Measurements from ENCODE around the gene MAD1L1.
"Not testable (repeated sequence)": the region's sequence is repeated elsewhere in the genome, so short reads cannot be mapped to it uniquely, and the experiment has no call there.

DNA sequence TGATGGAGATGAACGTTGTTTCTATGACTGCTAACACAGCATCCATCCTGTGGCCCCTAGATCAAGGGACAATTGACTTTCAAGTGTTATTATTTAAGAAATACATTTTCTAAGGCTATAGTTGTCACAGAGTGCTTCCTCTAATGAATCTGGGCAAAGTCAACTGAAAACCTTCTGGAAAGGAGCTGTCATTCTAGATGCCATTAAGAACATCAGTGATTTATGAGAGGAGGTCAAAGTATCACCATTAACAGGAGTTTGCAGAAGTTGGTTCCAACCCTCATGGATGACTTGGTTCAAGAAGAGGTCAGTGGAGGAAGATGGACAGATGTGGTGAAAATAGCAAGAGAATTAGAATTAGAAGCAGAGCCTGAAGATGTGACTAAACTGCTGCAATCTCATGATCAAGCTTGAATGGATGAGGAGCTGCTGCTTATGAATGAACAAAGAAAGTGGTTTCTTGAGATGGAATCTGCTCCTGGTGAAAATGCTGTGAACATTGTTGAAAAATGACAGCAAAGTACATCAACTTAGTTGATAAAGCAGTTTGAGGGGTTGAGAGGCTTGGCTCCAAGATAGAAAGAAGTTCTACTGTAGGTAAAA lies 400.7 kb downstream of the MAD1L1 start:
- TF ChIP-seq, protein P1, sequence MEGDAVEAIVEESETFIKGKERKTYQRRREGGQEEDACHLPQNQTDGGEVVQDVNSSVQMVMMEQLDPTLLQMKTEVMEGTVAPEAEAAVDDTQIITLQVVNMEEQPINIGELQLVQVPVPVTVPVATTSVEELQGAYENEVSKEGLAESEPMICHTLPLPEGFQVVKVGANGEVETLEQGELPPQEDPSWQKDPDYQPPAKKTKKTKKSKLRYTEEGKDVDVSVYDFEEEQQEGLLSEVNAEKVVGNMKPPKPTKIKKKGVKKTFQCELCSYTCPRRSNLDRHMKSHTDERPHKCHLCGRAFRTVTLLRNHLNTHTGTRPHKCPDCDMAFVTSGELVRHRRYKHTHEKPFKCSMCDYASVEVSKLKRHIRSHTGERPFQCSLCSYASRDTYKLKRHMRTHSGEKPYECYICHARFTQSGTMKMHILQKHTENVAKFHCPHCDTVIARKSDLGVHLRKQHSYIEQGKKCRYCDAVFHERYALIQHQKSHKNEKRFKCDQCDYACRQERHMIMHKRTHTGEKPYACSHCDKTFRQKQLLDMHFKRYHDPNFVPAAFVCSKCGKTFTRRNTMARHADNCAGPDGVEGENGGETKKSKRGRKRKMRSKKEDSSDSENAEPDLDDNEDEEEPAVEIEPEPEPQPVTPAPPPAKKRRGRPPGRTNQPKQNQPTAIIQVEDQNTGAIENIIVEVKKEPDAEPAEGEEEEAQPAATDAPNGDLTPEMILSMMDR (IDR thresholded peaks at IDR 0.05; ENCODE audit: insufficient read depth, low read depth, low read length), result not testable (repeated sequence)
- TF ChIP-seq EZH2 (IDR thresholded peaks at IDR 0.05; ENCODE audit: insufficient read depth, low read length), result not testable (repeated sequence)
